Kidney glomerular epithelial cell (primary cell): ENCODE data around the gene VAX1.

Experiments used
- DNase-seq: peaks from one replicate; lab custom pipeline; 2025; lab: John Stamatoyannopoulos, UW

The VAX1 gene

GRCh38 chr10:117164592-117165537 lies 26.8 kb upstream of the VAX1 start:
- no peak for DNase-seq

GRCh38 chr10:117163954-117164548 lies 26.0 kb upstream of the VAX1 start:
- DNase-seq, result no peak

GRCh38 chr10:117163061-117163953 lies 25.2 kb upstream of the VAX1 start:
- DNase-seq, result no peak

GRCh38 chr10:117162093-117163060 lies 24.3 kb upstream of the VAX1 start:
- DNase-seq, result no peak

GRCh38 chr10:117161386-117162033 lies 23.4 kb upstream of the VAX1 start:
- no peak for DNase-seq

- no peak for DNase-seq
Observed at GRCh38 chr10:117160567-117160966, 22.5 kb upstream of the VAX1 start.

- DNase-seq, result no peak
Observed at GRCh38 chr10:117159390-117159789, 21.3 kb upstream of the VAX1 start.

- DNase-seq, result no peak
Observed at GRCh38 chr10:117158297-117158696, 20.2 kb upstream of the VAX1 start.

GRCh38 chr10:117152668-117153067 lies 14.6 kb upstream of the VAX1 start:
- DNase-seq, result no peak

- no peak for DNase-seq
Observed at GRCh38 chr10:117148284-117148683, 10.2 kb upstream of the VAX1 start.

GRCh38 chr10:117145019-117145418 lies 6.9 kb upstream of the VAX1 start:
- DNase-seq, result no peak

- no peak for DNase-seq
Observed at GRCh38 chr10:117143103-117143823, 5.2 kb upstream of the VAX1 start.

GRCh38 chr10:117140525-117140902 lies 2.4 kb upstream of the VAX1 start:
- no peak for DNase-seq

- no peak for DNase-seq
Observed at GRCh38 chr10:117139581-117140524, 1.8 kb upstream of the VAX1 start.

GRCh38 chr10:117138838-117139580 lies 939 bp upstream of the VAX1 start:
- DNase-seq, result no peak

- DNase-seq, result peak; percentile 20
Observed at GRCh38 chr10:117137031-117137910, 799 bp downstream of the VAX1 start.

GRCh38 chr10:117136391-117136975 lies 1.6 kb downstream of the VAX1 start:
- no peak for DNase-seq
